ENCODE data around the gene PRPH. TPM values are rescaled to one million over a fixed set of nuclear protein-coding genes. Genes with fewer than 3 reads are reported as not detected.

PRPH gene
- total and polyA plus RNA-seq, 2 of the 4 experiments (the other 2 are of a cell fraction), result not detected

GRCh38 chr12:49345825-49346658 lies 51.1 kb downstream of the PRPH start:
- H3K56ac ChIP-seq (ENCODE audit: extremely low read depth, insufficient read depth, low read length), result no peak overlapping the region
- H2AFZ ChIP-seq (replicated peaks; ENCODE audit: low read length, poor library complexity), result peak overlapping the region; percentile 92
- intact Hi-C loops (cut with micrococcal nuclease) (no loop called here), dilution Hi-C loops (cut with HindIII; ENCODE audit: low sequenced_read_pairs, unreplicated experiment) (no loop called here), in situ Hi-C loops (cut with MboI; ENCODE audit: low sequenced_read_pairs) (no loop called here)
- no peak overlapping the region for H3K23ac ChIP-seq (ENCODE audit: low read depth, low read length)
- BruUV-seq (replicated peaks), result no TSS peak
- 6% methylated on average over 24 of the region's 61 CpGs; no CpG with 5 or more reads in 1 of the 2 experiments for WGBS, 2 experiments (ENCODE audit: extremely low coverage in 2 of 2, insufficient read length in 1 of 2)
- H4K20me1 ChIP-seq (ENCODE audit: insufficient read depth, low read length), result 0 out of 2 replicates have a peak, but pooled peaks cover 5% of the 10 kb centered on the region
- no peak overlapping the region for H3K14ac ChIP-seq (replicated peaks; ENCODE audit: low read depth, low read length)
- peak overlapping the region; percentile 32; the same call in 1 of the 2 replicates for H3K4me3 ChIP-seq (ENCODE audit: insufficient read depth, low read depth, low read length)
- DNase-seq, result no peak
- no peak overlapping the region for H3K4ac ChIP-seq (ENCODE audit: low read depth, low read length)
- H3K27me3 ChIP-seq (ENCODE audit: control insufficient read depth, insufficient read depth, low read length), result peaks cover 58% of the 10 kb centered on the region
- H2BK15ac ChIP-seq (ENCODE audit: low read depth, low read length), result no peak overlapping the region
- no peak overlapping the region for H4K8ac ChIP-seq (ENCODE audit: low read depth in 2 of 2, low read length in 2 of 2)
- H2BK20ac ChIP-seq (ENCODE audit: low read depth, low read length), result no peak overlapping the region
- H3K79me1 ChIP-seq (ENCODE audit: low read depth in 1 of 2, low read length in 2 of 2), result peaks cover 5 to 17% of the 10 kb centered on the region in 2 experiments; a peak in 2 of 4 replicates
- H2AK5ac ChIP-seq (ENCODE audit: low read depth, low read length), result no peak overlapping the region
- no peak overlapping the region for H3K9ac ChIP-seq (ENCODE audit: low read depth, low read length)
- H2BK120ac ChIP-seq (ENCODE audit: low read depth, low read length), result no peak overlapping the region
- peaks cover 20% of the 10 kb centered on the region for H3K4me1 ChIP-seq (ENCODE audit: control insufficient read depth, insufficient read depth, low read length)
- TF ChIP-seq POLR2A (IDR thresholded peaks at IDR 0.05; ENCODE audit: low read depth, low read length) (no peak), MAFK (IDR thresholded peaks at IDR 0.05; ENCODE audit: low read depth, low read length) (no peak)
- peaks cover 8% of the 10 kb centered on the region; the same call in 1 of the 2 replicates for H3K9me1 ChIP-seq (ENCODE audit: insufficient read depth, low read length)
- no peak overlapping the region for H4K91ac ChIP-seq (ENCODE audit: insufficient read depth, low read depth, low read length)
- ChIA-PET POLR2A (ENCODE audit: unreplicated experiment) (no interaction called here), CTCF (interaction anchor here (0.6 to 2.7 kb wide), 4 partner anchors 13 to 234 kb away, joined by 3 to 13 read pairs (median 5); no protein-coding TSS in a partner anchor)
- no peak overlapping the region for H2BK5ac ChIP-seq (ENCODE audit: low read depth, low read length, poor library complexity, severe bottlenecking)
- H3K18ac ChIP-seq (ENCODE audit: low read depth, low read length), result no peak overlapping the region
- H3K9me3 ChIP-seq (ENCODE audit: control insufficient read depth, insufficient read depth, low read length), result no peaks in the 10 kb centered on the region
- no peak for ATAC-seq (ENCODE audit: low read depth)
- H3K36me3 ChIP-seq (ENCODE audit: control insufficient read depth, insufficient read depth, low read length), result no peaks in the 10 kb centered on the region
- H2AK9ac ChIP-seq (replicated peaks; ENCODE audit: low read depth, low read length, poor library complexity), result peak overlapping the region; percentile 73
- H4K5ac ChIP-seq (ENCODE audit: low read depth, low read length), result no peak overlapping the region
- H3K4me2 ChIP-seq (ENCODE audit: low read depth, low read length), result peak overlapping the region; percentile 87
- no peak overlapping the region for H3K27ac ChIP-seq (ENCODE audit: insufficient read depth, low read length)
